Activated T-helper 1 cell treated with anti-CD3 and anti-CD28 coated beads, Interleukin-2, amount 50 U/mL, for 16 hours (primary cell): Measurements from ENCODE around the gene USF1.
"Not testable (repeated sequence)": the region's sequence is repeated elsewhere in the genome, so short reads cannot be mapped to it uniquely, and the experiment has no call there.

ENCODE experiments used
- DNase-seq, 2 donors: peaks; one replicate each; pipeline ENCODE4 v3.0.0-alpha.2; 2020; ENCODE audit warnings: low read depth in 1 of 2, low spot score in 1 of 2

USF1 gene

DNA sequence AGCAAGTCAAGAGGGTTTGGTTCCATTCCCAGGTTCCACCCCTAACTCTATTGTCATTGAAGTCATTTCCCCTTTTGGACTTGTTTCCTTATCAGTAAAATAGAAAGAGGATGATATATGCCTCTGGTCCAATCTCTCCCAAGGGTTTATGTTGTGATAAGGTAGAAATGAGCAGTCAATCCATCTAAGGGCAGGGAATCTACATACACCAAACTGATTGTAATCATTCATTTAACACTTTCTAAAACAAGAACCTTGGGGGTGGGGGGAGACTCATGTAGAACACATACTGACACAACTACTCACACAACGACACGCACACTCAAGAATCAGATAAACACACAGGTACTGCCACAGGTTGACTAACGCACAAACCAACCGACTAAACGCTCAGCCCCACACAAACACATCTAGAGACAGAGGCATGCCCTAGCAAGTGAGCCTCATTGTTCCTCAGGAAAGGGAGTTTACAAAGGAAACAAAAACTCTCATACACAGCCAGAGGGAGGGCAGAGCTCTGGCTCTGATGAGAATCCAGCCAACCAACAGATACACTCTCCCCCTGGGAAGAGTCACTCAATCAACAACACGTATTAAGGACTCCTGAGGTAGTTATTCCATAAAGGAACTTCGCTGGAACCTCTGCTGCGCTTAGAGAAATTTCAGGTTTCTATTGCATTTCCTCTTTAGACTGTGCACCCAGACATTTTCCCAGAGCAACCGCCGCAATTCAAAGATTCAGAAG is 25.9 kb downstream of the USF1 start:
- no peak for DNase-seq

DNA sequence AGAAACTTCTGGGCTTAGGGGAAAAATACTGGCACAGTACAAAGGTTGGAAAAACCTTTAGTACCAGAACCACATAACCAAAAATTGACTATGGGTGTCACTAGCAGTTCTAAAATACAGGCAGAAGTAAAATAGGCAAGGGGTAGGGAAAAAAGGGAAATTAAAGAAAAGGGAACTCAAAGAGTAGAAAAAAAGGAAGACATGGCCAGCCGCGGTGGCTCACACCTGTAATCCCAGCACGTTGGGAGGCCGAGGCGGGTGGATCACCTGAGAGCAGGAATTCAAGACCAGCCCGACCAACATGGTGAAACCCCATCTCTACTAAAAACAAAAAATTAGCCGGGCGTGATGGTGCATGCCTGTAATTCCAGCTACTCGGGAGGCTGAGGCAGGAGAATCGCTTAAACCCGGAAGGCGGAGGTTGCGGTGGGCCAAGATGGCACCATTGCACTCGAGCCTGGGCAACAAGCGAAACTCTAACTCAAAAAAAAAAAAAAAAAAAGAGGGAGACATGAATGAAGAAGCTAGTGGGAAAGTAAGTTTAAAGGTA is 26.6 kb downstream of the USF1 start:
- DNase-seq: not testable (repeated sequence)

DNA sequence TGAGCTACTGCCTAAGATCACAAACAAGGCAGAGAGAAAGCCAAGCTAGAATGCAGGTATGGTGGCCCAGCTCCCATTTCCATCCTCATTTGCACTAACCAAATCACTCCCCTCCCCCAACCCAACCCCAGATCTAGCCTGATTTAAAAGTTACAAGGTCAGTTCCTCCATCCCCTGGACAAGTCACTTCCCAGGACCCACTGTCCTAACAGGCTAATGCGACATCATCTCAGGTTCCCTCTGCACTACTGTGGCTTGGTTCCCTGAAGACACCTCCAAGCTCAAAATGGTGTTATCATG is 27.2 kb downstream of the USF1 start:
- DNase-seq: no peak

DNA sequence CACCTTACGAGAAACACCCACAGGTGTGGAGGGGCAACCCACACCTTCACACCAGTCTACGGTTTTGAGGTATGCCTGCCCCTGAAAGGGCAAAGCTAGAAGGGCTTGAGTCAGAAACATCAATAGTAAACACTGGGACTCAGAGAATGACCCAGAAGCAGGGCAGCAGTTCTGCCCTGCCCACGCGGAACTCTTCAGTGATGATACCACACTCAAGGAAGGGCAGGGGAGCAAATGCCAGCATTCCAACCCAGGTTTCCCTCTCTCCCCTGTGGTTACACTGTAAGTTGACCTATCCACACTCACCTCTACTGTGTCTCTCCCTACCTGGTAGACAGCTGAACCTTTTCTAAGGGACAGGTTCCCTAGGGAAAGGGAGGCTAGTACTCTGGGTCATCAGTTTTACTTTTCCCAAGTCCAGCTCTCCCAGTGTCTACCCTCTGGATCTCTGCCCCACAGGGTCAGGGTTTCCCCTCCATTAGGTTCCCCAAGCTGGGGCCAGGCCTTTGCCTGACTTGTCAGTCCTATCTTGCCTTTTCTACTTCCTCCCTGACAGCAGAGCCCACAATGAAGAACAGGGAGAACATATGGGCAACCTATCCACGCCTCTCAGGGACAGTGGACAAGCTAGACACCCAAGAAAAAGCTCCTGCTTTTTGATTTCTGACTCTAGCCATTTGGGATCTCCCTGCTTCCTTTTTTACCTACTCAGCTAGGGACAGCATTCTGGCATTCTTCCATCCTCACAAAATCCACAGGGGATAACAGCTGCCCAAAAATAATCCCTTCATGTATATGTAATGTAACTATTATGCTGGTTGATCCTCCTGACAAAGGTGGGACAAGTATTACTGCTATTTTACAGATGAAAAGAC is 27.8 kb downstream of the USF1 start:
- DNase-seq: no peak

DNA sequence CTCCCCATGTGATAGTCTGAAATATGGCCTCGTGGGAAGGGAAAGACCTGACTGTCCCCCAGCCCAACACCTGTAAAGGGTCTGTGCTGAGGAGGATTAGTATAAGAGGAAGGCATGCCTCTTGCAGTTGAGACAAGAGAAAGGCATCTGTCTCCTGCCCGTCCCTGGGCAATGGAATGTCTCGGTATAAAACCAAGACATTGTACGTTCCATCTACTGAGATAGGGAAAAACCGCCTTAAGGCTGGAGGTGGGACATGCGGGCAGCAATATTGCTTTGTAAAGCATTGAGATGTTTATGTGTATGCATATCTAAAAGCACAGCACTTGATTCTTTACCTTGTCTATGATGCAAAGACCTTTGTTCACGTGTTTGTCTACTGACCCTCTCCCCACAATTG is 28.6 kb downstream of the USF1 start:
- not testable (repeated sequence) for DNase-seq

DNA sequence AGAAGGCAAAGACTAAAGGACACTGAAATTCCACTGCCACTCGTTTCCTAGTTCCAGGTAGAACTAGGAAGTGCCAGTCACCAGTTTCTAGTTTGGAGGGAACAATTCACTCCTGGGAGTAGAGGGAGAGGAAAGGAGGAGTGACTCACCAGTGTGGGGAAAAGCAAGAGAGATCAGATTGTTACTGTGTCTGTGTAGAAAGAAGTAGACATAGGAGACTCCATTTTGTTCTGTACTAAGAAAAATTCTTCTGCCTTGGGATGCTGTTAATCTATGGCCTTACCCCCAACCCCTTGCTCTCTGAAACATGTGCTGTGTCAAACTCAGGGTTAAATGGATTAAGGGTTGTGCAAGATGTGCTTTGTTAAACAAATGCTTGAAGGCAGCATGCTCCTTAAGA is 29.1 kb downstream of the USF1 start:
- DNase-seq: not testable (repeated sequence)

DNA sequence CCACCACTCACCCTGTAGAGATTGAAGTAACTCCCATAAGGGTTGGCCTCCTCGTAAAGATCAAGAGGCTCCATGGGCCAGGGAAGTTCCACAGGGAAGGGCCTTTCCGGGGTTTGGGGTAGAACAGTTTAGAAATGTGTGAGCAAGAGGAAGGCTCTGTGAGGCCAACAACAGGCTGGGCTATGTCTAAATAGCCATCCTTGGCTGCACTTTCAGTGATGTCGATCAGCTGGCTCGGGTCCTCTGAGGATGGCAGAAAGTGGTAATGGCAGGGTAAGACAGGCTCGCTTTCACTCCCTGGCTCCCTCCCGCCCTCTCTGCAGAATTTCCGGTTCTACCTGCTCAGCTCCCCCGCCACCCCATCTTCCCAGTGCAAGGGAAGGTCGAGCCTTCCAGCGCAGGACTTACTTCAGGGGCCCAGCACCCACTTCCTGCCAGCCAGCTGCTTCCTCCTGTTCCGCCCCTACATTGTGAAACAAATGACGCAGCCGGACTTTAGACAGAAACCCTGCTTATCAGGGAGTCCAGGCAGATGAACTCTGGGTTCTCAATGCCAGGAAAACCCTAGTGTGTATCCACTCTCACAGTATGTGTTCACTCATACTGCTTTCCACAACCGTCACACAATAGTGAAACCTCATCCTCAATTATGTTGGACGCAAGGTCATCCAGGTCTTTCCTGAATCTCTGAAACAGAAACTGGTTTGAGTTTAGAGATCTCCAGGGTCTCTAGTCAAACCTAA is 32.1 kb downstream of the USF1 start:
- peak; percentile 34 to 35 for DNase-seq

DNA sequence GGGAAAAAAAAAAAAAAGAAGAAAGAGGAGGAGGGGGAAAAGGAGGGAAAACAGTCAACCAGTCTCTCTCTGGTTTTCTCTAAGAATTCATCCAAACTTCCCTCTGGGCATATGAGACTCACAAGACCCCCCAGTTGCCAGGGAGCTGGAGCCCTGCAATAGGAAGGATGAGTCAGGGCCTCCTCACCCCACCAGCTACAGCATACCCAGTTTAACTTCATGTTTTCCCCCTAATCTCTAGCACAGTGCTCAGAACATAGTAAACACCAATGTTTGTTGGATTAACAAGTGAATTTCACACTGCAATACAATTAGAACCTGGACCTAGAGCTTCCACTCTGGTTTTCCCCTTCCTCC is 32.7 kb downstream of the USF1 start:
- no peak for DNase-seq

DNA sequence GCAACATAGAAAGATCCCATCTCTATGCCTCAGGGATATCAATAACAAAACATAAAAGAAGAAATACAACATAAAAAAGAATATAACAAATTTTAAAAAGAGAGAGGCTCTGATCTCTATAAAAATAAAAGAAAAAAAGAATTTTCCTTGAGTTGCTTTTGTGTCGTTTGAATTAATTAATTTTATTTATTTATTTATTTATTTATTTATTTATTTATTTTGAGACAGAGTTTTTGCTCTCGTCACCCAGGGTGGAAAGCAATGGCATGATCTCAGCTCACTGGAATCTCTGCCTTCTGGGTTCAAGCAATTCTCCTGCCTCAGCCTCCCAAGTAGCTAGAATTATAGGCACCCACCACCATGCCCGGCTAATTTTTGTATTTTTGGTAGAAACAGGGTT is 33.4 kb downstream of the USF1 start:
- no peak for DNase-seq

DNA sequence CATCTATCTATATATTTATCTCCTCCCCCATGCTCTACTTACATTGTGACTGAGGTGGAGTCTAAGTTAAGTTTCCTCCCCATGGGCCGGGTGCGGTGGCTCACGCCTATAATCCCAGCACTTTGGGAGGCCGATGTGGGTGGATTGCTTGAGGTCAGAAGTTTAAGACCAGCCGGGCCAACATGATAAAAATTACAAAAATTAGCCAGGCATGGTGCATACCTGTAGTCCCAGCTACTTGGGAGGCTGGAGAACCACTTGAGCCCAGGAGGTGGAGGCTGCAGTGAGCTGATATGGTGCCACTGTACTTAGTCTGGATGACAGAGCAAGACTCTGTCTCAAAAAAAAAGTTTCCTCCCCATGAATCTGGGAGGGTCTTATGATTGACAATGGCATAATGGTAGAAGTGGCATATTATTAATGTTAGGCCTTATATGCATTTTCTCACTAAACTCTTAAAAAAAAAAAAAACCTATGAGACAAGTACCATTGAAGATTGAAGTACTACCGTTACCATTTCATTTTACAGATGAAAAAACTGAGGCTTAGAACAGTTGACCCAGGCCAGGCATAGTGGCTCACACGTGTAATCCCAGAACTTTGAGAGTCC is 36.1 kb downstream of the USF1 start:
- no peak for DNase-seq

DNA sequence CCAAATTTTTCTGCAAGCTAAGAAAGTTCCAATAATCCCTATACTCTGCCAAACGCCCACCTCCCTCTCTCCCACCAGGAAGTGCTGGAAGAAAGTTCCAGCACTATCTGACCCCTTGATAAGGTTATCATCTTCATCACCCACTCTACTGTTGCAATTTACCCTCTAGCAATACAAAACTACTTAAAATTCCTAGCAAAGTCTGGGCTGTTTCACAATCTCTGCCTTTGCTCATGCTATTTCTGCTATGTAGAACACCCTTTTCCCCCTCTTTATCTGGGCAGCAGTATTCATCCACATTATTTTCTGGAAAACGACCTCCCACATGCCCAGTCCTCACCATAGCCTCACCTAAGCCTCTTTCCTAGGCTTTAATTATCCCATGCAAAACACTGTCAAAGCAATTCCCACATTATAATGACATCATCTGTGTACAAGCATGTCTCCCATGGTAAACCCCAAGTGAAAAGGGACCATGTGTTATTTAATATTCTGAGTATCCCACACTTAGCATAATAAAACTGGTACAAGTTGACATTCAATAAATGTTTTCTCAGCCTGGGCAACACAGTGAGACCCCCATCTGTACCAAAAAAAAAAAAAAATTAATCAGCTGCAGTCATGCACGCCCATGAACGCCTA is 36.8 kb downstream of the USF1 start:
- DNase-seq: no peak

DNA sequence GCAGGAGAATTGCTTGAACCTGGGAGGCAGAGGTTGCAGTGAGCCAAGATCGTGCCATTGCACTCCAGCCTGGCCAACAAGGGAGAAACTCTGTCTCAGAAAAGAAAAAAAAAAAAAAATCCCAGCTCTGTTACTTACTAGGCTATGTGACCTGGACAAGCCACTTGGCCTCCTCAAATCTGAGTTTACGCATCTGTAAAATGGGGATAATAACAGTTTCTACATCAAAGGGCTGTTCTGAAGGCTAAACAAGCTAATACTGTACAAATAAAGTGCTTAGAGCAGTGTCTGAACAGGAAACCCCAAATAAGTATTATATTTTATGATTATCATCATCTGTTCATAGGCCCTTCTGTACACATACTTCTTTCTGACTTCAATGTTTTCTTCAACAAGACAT is 38.4 kb downstream of the USF1 start:
- no peak for DNase-seq

DNA sequence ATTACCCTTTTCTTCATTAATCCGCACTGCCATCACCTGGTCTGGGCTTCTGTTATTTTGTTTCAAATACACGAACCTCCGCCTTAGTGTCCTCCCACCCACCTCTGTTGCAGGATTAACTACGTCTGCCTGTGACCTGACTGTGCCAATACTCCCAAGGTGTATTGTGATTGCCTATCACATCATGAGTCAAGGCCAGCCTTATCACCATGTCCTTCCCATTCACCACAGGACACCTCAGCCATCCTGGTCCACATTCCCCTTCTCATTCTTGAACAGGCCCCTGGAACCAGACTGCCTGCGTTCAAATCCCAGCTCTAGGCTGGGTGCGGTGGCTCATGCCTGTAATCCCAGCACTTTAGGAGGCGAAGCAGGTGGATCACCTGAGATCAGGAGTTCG is 39.2 kb downstream of the USF1 start:
- DNase-seq: no peak

DNA sequence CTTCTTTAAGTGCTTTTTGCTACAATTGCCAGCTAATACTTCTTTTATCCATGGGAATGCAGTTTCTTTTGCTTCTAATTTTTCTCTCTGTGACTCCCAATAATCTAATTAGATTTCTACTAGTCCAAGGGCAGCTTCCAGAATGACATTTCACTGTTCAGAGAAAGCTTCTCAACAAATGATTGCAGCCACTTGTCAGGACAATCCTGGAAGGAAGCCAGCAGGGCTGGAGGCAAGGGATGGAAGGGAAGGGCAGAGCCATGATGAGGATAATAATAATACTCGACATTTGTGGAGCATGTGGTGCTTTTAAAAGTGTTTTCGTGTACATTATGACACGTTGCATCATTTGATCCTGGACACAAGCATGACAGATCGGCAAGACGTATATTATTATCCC is 44.3 kb downstream of the USF1 start:
- no peak for DNase-seq

DNA sequence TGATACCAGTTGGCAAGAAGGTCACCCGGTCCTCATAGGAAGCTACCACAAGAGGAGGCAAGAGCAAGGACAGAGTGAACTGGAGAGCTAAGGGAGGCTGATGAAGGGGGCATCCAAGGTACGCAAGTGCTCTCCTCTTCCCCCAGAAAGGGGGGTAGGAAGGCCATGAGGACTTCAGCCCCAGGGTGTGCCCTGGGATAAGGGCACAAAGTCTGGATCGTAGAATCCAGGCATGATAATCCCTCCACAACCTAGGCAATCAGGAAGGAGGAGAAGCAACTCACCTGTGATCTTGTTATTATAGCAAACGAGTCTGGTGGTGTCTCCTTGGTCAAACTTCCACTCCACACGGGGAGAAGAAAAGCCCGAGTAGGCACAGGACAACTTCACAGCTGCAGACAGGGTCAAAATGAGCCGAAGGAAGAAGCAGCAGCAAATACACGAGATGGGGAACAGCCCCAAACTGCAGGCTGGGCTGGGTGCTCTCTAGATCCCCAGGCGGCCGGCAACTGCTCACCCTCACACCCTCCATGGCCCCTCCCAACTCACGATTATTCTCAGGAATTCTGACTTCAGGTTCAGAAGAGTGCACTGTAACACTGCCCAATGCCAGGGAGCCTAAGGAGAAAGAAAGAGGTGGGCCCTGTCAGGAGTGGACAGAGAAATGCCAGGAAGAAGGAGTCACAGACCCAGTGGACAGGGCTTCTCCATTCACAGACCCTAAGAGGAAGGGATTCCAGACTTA is 44.9 kb downstream of the USF1 start:
- DNase-seq: no peak

DNA sequence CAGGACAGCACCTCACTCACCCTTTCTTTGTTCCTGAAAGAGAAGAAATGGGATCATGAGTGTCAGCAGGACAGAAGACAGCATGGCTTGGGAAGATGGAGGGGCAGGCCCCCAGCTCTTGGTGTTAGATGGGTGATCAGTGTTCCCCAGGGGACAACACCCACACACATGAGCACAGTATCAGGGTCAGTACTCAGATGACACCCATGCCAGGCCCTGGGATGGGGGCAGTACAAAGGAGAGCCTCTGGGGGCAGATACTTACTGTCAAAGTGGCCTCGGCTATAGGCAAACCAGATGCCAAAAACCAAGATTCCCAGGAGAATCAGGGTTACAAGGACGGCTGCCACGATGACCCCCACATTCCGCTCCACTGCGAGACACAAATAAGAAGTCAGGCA is 46.4 kb downstream of the USF1 start:
- DNase-seq: no peak

DNA sequence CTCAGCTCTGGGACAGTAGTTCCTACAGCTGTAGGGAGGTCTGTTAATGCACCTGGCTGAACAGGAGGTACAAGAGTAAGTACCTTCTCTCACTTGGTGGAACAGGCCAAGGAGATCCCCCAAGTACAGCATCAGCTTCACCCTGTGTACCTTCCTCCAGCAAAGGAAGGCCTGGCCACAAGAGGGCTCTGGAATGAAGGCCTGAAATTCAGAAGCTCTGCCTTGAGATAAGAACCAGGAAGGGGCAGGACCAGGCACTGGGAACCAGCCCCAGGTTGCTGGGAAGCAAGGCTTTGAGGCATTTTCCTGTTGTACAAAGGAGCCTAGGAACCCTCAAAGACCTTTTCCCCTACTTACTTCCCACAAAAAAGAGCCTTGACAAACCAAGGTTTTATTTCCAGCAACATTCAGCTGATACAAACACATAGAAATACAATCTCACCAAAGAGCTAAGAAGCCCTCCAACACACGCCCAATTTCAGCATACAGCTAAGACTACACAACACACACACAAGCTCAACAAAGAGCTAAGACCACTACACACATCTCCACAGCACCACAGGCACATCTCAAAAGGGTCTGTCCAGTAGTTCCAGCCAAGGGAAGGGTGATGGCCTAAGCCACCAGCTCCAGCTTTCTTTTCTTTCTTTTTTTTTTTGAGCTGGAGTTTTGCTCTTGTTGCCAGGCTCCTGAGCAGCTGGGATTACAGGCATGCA is 48.3 kb downstream of the USF1 start:
- DNase-seq: peak in 1 of 2 donors; percentile 8

DNA sequence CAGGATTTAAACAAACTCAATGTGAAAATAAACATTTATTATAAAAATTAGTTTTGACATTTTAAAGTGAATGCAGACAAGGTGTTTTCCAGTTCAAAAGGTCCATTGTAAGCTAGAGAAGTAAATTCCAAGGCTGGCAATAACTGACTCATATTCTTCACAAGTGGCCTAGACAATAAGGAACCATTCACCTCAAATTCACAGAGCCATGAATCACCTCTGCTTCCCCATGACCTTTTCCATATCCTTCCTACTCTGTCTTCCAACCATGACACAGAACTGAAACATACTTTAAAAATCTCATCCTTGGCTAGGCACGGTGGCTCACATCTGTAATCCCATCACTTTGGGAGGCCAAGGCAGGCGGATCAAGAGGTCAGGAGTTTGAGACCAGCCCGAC is 49.6 kb downstream of the USF1 start:
- DNase-seq: no peak

DNA sequence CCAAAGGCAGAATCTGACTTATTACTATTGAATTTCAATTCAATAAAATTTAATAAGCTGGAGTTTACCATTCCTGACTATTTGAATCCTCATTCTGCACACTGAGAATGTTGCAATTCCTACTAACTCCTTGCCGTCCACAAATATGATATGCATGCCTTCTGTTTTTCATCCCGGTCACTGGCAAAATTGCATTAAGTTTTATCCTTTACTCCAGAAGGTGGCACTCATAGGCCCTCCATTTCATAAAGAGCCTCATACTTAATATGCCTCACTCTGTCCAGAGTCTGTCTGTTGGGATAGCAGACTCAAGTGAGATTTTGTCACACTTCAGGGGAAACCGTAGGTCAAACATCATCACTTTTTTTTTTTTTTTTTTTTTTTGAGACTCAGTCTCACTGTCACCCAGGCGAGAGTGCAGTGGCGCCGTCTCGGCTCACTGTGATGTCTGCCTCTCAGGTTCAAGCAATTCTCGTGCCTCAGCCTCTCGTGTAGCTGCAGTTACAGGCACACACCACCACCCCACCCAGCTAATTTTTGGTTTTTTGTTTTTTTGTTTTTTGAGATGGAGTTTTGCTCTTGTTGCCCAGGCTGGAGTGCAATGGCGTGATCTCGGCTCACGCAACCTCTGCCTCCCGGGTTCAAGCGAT is 52.1 kb downstream of the USF1 start:
- DNase-seq: no peak
